Activated naive CD8-positive, alpha-beta T cell (primary cell): ENCODE data around the gene ACER1.

ENCODE experiments used
- H3K27ac Mint-ChIP-seq: one replicate; pipeline ENCODE4 v1.8.0; 2021; ENCODE audit warnings: mixed read lengths
- H3K27me3 Mint-ChIP-seq: one replicate; pipeline ENCODE4 v1.8.0; 2021; ENCODE audit warnings: mixed read lengths
- H3K36me3 Mint-ChIP-seq: one replicate; pipeline ENCODE4 v1.8.0; 2021; ENCODE audit warnings: mixed read lengths
- H3K4me1 Mint-ChIP-seq: one replicate; pipeline ENCODE4 v1.8.0; 2021; ENCODE audit warnings: low read depth, mixed read lengths
- H3K4me3 Mint-ChIP-seq: one replicate; pipeline ENCODE4 v1.8.0; 2021; ENCODE audit warnings: mild to moderate bottlenecking, mixed read lengths
- H3K9me3 Mint-ChIP-seq: one replicate; pipeline ENCODE4 v1.8.0; 2021; ENCODE audit warnings: low read depth, mixed read lengths

Gene ACER1

DNA sequence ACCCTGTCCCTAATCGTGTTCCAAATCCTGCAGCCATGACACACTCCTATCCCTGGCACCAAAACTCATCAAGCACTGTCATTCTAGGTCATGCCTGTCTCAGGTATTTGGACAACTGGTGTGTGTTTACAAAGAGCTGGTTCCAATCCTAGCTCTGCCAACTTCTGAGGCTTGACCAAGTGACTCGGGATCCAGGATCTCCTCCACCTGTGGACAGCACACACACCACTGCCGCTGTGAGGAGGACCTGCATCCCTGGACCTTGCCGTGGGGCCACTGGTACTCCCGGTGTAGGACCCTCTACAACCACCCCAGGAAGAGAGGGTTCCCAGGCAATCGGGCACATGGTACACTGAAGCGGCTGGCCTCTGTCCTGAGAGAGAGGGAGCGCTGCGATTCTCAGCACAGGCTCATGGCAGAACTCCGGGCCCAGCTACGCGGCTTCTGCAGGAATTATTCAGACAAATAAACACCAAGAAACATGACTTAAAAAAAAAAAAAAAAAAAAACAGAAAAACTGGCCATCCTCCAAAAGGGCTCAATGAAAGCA is 74.0 kb downstream of the ACER1 start:
- Mint-ChIP-seq H3K27ac (no peak overlapping the region), H3K9me3 (no peaks in the 10 kb centered on the region), H3K4me1 (peaks cover 31% of the 10 kb centered on the region), H3K4me3 (no peak overlapping the region), H3K27me3 (no peaks in the 10 kb centered on the region), H3K36me3 (peaks cover 4% of the 10 kb centered on the region)

GRCh38 chr19:6258812-6259311 is 74.5 kb downstream of the ACER1 start:
- Mint-ChIP-seq H3K4me3 (no peak overlapping the region), H3K4me1 (peaks cover 31% of the 10 kb centered on the region), H3K9me3 (no peaks in the 10 kb centered on the region), H3K27me3 (no peaks in the 10 kb centered on the region), H3K36me3 (peaks cover 4% of the 10 kb centered on the region), H3K27ac (no peak overlapping the region)
